Stomach (tissue), 4 donors: ENCODE data around the gene SOX11.

Source experiments
- CTCF ChIP-seq, 7 experiments: fragments of 450-650 bp in 4 of 7; fragments of 200-600 bp in 3 of 7; sonication (generic) in 3 of 7; IDR thresholded peaks; one replicate each; pipeline ENCODE4 v1.5.1; 2016 to 2019; ENCODE audit warnings: antibody characterized with exemption in 7 of 7, control low read depth in 2 of 7, mild to moderate bottlenecking in 1 of 7
- POLR2A ChIP-seq, 4 donors: fragments of 450-650 bp; IDR thresholded peaks; one replicate each; pipeline ENCODE4 v1.6.1; 2016; ENCODE audit warnings: antibody characterized with exemption in 4 of 4, control low read depth in 2 of 4, mild to moderate bottlenecking in 1 of 4, moderate library complexity in 1 of 4

GRCh38 chr2:5668682-5669250, 23.4 kb upstream of the SOX11 start:
- TF ChIP-seq CTCF (IDR thresholded peaks at IDR 0.05) (no peak), POLR2A (IDR thresholded peaks at IDR 0.05) (no peak)
